GM10266 (cell line): ENCODE results near the gene ASRGL1.
"Not testable (repeated sequence)": the region's sequence is repeated elsewhere in the genome, so short reads cannot be mapped to it uniquely, and the experiment has no call there.

Source experiments
- DNase-seq: peaks from one replicate; pipeline ENCODE4 v3.0.0; 2012; ENCODE audit errors: extremely low spot score
- TF ChIP-seq, protein P1 (sequence below): IDR thresholded peaks from 2 replicates; pipeline ENCODE4 v1.5.1; 2012; ENCODE audit warnings: mild to moderate bottlenecking, low read depth; ENCODE audit not compliant: control insufficient read depth, insufficient read depth; ENCODE audit errors: missing control alignments

The ASRGL1 gene

DNA sequence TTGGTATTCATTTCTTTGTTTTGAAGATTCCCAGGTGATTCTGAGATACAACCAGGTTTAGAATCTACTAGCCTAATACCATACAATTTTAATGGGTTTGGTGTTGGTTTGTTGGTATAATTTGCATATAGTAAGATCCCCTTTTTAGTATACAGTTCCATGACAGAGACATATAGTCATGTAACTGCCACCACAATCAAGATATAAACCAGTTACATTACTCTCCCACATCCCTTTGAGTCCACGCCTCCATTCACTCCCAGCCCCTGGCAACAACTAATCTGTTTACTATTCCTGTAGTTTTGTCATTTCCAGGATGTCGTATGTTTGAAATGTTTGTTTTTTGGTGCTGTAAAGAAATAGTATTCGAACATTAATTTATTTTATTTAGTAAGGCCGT is 4.3 kb downstream of the ASRGL1 start:
- no peak for DNase-seq
- TF ChIP-seq, protein P1, sequence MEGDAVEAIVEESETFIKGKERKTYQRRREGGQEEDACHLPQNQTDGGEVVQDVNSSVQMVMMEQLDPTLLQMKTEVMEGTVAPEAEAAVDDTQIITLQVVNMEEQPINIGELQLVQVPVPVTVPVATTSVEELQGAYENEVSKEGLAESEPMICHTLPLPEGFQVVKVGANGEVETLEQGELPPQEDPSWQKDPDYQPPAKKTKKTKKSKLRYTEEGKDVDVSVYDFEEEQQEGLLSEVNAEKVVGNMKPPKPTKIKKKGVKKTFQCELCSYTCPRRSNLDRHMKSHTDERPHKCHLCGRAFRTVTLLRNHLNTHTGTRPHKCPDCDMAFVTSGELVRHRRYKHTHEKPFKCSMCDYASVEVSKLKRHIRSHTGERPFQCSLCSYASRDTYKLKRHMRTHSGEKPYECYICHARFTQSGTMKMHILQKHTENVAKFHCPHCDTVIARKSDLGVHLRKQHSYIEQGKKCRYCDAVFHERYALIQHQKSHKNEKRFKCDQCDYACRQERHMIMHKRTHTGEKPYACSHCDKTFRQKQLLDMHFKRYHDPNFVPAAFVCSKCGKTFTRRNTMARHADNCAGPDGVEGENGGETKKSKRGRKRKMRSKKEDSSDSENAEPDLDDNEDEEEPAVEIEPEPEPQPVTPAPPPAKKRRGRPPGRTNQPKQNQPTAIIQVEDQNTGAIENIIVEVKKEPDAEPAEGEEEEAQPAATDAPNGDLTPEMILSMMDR, result no peak

DNA sequence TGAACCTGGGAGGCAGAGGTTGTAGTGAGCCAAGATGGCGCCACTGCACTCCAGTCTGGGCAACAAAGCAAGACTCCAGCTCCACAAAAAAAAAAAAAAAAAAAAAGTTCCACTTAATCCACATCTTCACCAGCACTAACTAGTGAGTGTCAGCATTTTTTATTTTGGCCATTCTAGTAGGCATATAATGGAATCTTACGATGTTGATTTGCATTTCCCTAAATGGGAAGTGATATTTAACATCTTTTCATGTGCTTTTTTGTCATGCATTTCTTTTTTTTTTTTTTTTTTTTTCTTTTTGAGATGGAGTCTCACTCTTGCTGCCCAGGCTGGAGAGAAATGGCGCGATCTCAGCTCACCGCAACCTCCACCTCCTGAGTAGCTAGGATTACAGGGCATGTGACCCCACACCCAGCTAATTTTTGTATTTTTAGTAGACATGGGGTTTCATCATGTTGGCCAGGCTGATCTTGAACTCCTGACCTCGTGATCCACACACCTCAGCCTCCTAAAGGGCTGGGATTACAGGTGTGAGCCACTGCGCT is 6.5 kb downstream of the ASRGL1 start:
- DNase-seq, result not testable (repeated sequence)

GRCh38 chr11:62344210-62344609 is 7.0 kb downstream of the ASRGL1 start:
- TF ChIP-seq, protein P1, result no peak
- DNase-seq, result no peak

DNA sequence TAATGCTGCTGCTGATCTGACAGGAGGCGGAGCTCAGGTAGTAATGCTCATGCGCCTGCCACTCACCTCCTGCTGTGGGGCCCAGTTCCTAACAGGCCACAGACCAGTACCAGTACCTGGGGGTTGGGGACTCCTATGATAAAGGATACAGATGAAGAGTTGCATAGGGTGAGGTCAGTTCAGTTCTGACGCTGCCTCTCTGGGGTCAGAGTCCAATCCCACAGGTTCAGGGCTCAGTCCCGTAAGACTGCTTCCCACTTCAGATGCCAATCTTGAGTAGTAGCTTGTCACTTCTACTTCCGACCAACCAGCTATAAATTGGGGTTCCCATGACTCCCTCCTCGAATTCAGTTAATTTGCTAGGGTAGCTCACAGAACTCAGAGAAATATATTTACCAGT is 8.6 kb downstream of the ASRGL1 start:
- no peak for DNase-seq
- TF ChIP-seq, protein P1, result no peak

DNA sequence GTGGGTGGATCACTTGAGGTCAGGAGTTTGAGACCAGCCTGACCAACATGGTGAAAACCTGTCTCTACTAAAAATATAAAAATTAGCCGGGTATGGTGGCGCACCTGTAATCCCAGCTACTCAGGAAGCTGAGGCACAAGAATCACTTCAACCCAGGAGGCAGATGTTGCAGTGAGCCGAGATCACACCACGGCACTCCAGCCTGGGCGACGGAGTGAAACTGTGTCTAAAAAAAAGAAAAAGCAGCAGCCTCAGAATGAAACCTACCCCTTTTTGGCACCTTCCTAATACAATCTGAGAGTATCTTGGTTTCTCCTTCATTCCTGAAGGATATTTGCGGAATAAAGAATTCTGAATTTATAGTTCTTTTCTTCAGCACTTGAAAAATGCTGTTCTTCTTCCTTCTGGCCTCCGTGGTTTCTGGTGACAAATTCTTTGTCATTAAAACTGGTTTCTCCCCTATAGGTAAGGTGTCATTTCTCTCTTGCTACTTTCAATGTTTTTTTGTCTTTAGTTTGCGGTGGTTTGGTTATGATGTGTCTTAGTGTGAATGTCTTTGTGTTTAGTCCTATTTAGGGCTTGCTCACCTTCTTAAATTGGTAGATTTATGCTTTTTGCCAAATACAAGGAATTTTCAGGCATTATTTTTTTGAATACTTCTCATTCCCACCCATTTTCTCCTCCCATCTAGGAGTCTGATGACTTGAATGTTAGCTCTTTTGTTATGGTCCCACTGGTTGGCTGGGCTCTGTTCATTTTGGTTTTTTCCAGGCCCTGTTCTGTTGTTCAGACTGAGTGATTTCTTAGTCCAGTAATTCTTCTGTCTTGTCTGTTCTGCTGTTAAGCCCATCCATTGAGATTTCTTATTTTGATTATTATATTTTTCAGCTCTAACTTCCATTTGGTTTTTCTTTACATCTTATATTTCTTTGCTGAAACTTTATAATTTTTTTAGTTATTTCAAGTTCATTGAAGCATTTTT is 15.4 kb downstream of the ASRGL1 start:
- TF ChIP-seq, protein P1, result no peak

DNA sequence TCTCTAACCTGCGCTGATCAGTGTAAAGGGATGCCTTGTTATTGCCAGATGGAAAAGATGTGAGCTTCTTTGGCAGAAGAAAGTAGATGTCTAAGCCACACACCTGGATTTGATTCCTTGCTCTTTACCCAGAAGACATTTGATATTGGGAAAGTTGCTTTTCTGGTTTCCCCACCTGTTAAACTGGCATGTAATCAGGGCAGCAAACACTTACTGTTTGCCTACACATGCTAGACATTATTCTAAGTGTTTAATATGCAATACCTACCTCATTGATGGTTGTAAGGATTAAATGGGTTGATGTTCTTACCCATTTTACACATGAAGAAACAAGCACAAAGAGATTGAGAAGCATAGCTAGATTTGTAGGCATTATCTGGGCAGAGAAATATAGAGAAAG is 16.6 kb downstream of the ASRGL1 start:
- TF ChIP-seq, protein P1, result no peak
- DNase-seq, result no peak

More for the DNA sequence above, 15.4 kb downstream of the ASRGL1 start:
- DNase-seq, result peak; percentile 52

GRCh38 chr11:62358273-62358672 is 21.0 kb downstream of the ASRGL1 start:
- TF ChIP-seq, protein P1, result no peak
- DNase-seq, result no peak
